ENCODE results near the gene ZMYND8. TPM values are rescaled to one million over a fixed set of nuclear protein-coding genes. Genes with fewer than 3 reads are reported as not detected.

ZMYND8 gene
- total RNA-seq, 4 donors from 2014 or later: 22.7 to 44.5 (median 28.6) TPM

GRCh38 chr20:47232518-47232917, 124.0 kb downstream of the ZMYND8 start:
- ATAC-seq (ENCODE audit: low FRiP score): no peak
- TF ChIP-seq CTCF (IDR thresholded peaks at IDR 0.05): no peak

GRCh38 chr20:47231382-47232039, 125.0 kb downstream of the ZMYND8 start:
- no peak for DNase-seq (ENCODE audit: low spot score)
- ATAC-seq (ENCODE audit: low FRiP score): no peak
- no peak for TF ChIP-seq CTCF (IDR thresholded peaks at IDR 0.05)

More at GRCh38 chr20:47232518-47232917, 124.0 kb downstream of the ZMYND8 start:
- no peak for DNase-seq (ENCODE audit: low spot score)

GRCh38 chr20:47230811-47231256, 125.7 kb downstream of the ZMYND8 start:
- no peak for ATAC-seq (ENCODE audit: low FRiP score)

GRCh38 chr20:47228654-47229053, 127.8 kb downstream of the ZMYND8 start:
- ATAC-seq (ENCODE audit: low FRiP score) (no peak), DNase-seq (ENCODE audit: low spot score) (no peak)
- no peak for TF ChIP-seq CTCF (IDR thresholded peaks at IDR 0.05)

More at GRCh38 chr20:47230811-47231256, 125.7 kb downstream of the ZMYND8 start:
- no peak for DNase-seq (ENCODE audit: low spot score)
- TF ChIP-seq CTCF (IDR thresholded peaks at IDR 0.05): no peak

- no peak for ATAC-seq (ENCODE audit: low FRiP score)
- no peak for TF ChIP-seq CTCF (IDR thresholded peaks at IDR 0.05)
- no peak for DNase-seq (ENCODE audit: low spot score)
Observed at GRCh38 chr20:47227576-47227975, 128.9 kb downstream of the ZMYND8 start.

GRCh38 chr20:47227119-47227518, 129.4 kb downstream of the ZMYND8 start:
- no peak for TF ChIP-seq CTCF (IDR thresholded peaks at IDR 0.05)
- no peak for ATAC-seq (ENCODE audit: low FRiP score)

GRCh38 chr20:47225458-47225857, 131.0 kb downstream of the ZMYND8 start:
- no peak for DNase-seq (ENCODE audit: low spot score)

More at GRCh38 chr20:47227119-47227518, 129.4 kb downstream of the ZMYND8 start:
- DNase-seq (ENCODE audit: low spot score): no peak

More at GRCh38 chr20:47225458-47225857, 131.0 kb downstream of the ZMYND8 start:
- TF ChIP-seq CTCF (IDR thresholded peaks at IDR 0.05): no peak
- no peak for ATAC-seq (ENCODE audit: low FRiP score)
